Measurements from ENCODE around the gene CDR2L.

- TF ChIP-seq FOXA1 (IDR thresholded peaks at IDR 0.05) (no peak), SP1 (IDR thresholded peaks at IDR 0.05) (no peak), TARDBP (IDR thresholded peaks at IDR 0.05) (no peak), BHLHE40 (IDR thresholded peaks at IDR 0.05; ENCODE audit: borderline replicate concordance) (no peak), FOXK2 (IDR thresholded peaks at IDR 0.05) (no peak), FOXM1 (IDR thresholded peaks at IDR 0.05; ENCODE audit: borderline replicate concordance) (no peak), SUZ12 (IDR thresholded peaks at IDR 0.05) (no peak), CTBP1 (IDR thresholded peaks at IDR 0.05; ENCODE audit: borderline replicate concordance) (no peak), ELF4 (IDR thresholded peaks at IDR 0.05) (no peak), L3MBTL2 (conservative IDR thresholded peaks at IDR 0.05) (no peak), NFRKB (IDR thresholded peaks at IDR 0.05) (no peak)
Observed at GRCh38 chr17:75005291-75005690, 17.9 kb downstream of the CDR2L start.
